8988T (cell line): Measurements from ENCODE around the gene TBC1D17.
A peak's percentile ranks its signal among the peaks of the same experiment; 100 is the strongest.
"Not testable (repeated sequence)": the region's sequence is repeated elsewhere in the genome, so short reads cannot be mapped to it uniquely, and the experiment has no call there.

ENCODE experiments used
- DNase-seq: peaks from one replicate; pipeline ENCODE4 v3.0.0; 2011

Gene TBC1D17

GRCh38 chr19:49924004-49924880 is 46.7 kb downstream of the TBC1D17 start:
- DNase-seq = no peak

GRCh38 chr19:49924881-49925210 is 47.3 kb downstream of the TBC1D17 start:
- not testable (repeated sequence) for DNase-seq

GRCh38 chr19:49925486-49925885 is 48.0 kb downstream of the TBC1D17 start:
- no peak for DNase-seq

GRCh38 chr19:49926515-49926914 is 49.0 kb downstream of the TBC1D17 start:
- no peak for DNase-seq

- DNase-seq = no peak
These were observed 50.2 kb downstream of the TBC1D17 start for GRCh38 chr19:49927526-49928264.

- DNase-seq = peak; percentile 84
These were observed 51.7 kb downstream of the TBC1D17 start, which contains the start of the genes ATF5 and NUP62 for GRCh38 chr19:49929121-49929610. ATF5 (plus strand) TSS chr19:49929205; CDS start chr19:49930851, 1,646 bp downstream. NUP62 (minus strand) TSS chr19:49929504; CDS start chr19:49909807, 19,697 bp downstream.

- peak; percentile 56 for DNase-seq
These were observed 52.3 kb downstream of the TBC1D17 start for GRCh38 chr19:49929611-49930482.

GRCh38 chr19:49930483-49931011 is 53.0 kb downstream of the TBC1D17 start:
- DNase-seq = no peak

- no peak for DNase-seq
These were observed 54.0 kb downstream of the TBC1D17 start for GRCh38 chr19:49931293-49932040.

- no peak for DNase-seq
These were observed 54.5 kb downstream of the TBC1D17 start for GRCh38 chr19:49932041-49932451.

- no peak for DNase-seq
These were observed 55.2 kb downstream of the TBC1D17 start for GRCh38 chr19:49932731-49933131.

GRCh38 chr19:49933643-49934042 is 56.1 kb downstream of the TBC1D17 start:
- no peak for DNase-seq

GRCh38 chr19:49936549-49936948 is 59.0 kb downstream of the TBC1D17 start:
- no peak for DNase-seq

GRCh38 chr19:49937750-49938381 is 60.4 kb downstream of the TBC1D17 start:
- DNase-seq = peak; percentile 46
